Mucosa of descending colon (tissue), 3 donors: ENCODE data around the gene RBFOX2. TPM values are rescaled to one million over a fixed set of nuclear protein-coding genes. Genes with fewer than 3 reads are reported as not detected.

ENCODE experiments used
- ATAC-seq: fragments of 200-7000 bp; cut with Tn5 transposase; one replicate; pipeline ENCODE4 v1.9.1; 2020; ENCODE audit warnings: mild to moderate bottlenecking, moderate library complexity
- DNase-seq, 3 donors: peaks; one replicate each; pipeline ENCODE4 v3.0.0-alpha.2; 2020
- H3K36me3 ChIP-seq: fragments of 200-600 bp; one replicate; pipeline ENCODE4 v1.8.0; 2021; ENCODE audit warnings: low read depth, mild to moderate bottlenecking
- H3K4me1 ChIP-seq: fragments of 200-600 bp; one replicate; pipeline ENCODE4 v1.8.0; 2021; ENCODE audit warnings: low read depth, mild to moderate bottlenecking
- H3K4me3 ChIP-seq: fragments of 200-600 bp; one replicate; pipeline ENCODE4 v1.8.0; 2021; ENCODE audit warnings: mild to moderate bottlenecking
- H3K9me3 ChIP-seq: fragments of 200-600 bp; one replicate; pipeline ENCODE4 v1.8.0; 2021; ENCODE audit warnings: mild to moderate bottlenecking
- CTCF ChIP-seq: fragments of 200-600 bp; IDR thresholded peaks from one replicate; pipeline ENCODE4 v1.8.0; 2022; ENCODE audit warnings: antibody characterized with exemption, mild to moderate bottlenecking
- intact Hi-C, 2 donors: fragments of 100-400 bp; cut with DNase I in 1 of 2; cut with micrococcal nuclease in 1 of 2; formaldehyde crosslinking; loops; one replicate each; pipeline versions ENCODE4 v1.11.0 to v1.11.1; 2022; cut with DNase I, micrococcal nuclease
- total RNA-seq, 3 donors: library from RNA; stranded (reverse); fragmentation: NEBNext Ultra II Directional in 2 of 3; extraction: Animal tissue kit (Norgen Biotek cat#: 25700) in 2 of 3; gene quantifications; one replicate each; pipeline versions ENCODE4 v1.2.1 to v1.2.4, GENCODE V29; 2021 to 2023
- donor health status: DM: no; HTN: no; CAD: no; lungs with moderate emphysema.
- donor health status: DM: no; HTN: no; CAD: no.
- donor health status: DM: no; HTN: yes; CAD: no.

RBFOX2 gene
- total RNA-seq, 3 donors from 2014 or later = 46.0 to 141 (median 46.2) TPM

- Histone ChIP-seq H3K9me3 (no peaks in the 10 kb centered on the region), H3K4me1 (no peaks in the 10 kb centered on the region), H3K4me3 (no peak overlapping the region), H3K36me3 (no peaks in the 10 kb centered on the region)
- no peak for TF ChIP-seq CTCF
- intact Hi-C loops = no loop called here
- no peak for ATAC-seq
- no peak for DNase-seq
Measured at GRCh38 chr22:35749808-35750207, 278.8 kb downstream of the RBFOX2 start.

DNA sequence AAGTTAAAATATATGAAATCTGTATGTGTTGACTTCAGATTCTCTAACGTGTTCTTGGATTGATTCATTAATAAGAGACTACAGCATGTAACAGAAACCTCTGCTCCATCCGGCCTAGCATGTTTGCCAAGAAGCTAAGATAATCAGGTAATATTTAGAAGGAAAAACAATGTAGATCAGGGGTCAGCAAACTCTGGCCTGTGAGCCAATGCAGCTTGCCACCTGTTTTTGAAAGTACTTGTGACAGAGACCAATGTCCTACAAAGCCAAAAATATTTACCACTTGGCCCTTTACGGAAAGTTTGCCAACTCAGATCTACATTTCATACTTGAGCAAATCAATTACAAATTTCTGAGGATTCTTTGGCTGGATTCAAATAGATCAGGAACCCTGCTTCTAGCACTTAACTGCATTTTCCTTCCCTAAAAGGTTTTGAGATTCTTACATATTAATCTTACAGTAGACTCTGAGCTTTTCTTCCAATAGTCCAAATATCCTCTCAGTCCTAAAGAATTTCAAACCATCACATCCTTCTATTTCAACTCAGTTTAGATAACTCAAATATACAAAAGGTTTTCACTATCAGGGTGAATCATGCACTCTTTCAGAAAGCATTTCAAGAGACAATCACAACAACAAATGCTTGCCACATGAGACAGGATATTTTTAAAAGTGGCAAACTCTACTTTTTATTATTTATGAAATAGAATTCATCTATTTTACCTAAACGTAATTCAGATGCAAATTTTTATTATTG lies 281.5 kb downstream of the RBFOX2 start:
- TF ChIP-seq CTCF = no peak
- no peaks in the 10 kb centered on the region for H3K4me1 ChIP-seq
- DNase-seq (no peak), ATAC-seq (no peak)
- H3K36me3 ChIP-seq = no peaks in the 10 kb centered on the region
- H3K9me3 ChIP-seq = no peaks in the 10 kb centered on the region
- no peak overlapping the region for H3K4me3 ChIP-seq
- intact Hi-C loops = no loop called here

- Histone ChIP-seq H3K9me3 (no peaks in the 10 kb centered on the region), H3K4me3 (no peak overlapping the region), H3K4me1 (no peaks in the 10 kb centered on the region), H3K36me3 (no peaks in the 10 kb centered on the region)
- no peak for TF ChIP-seq CTCF
- DNase-seq (no peak), ATAC-seq (no peak)
- intact Hi-C loops = no loop called here
Measured at GRCh38 chr22:35746248-35746647, 282.4 kb downstream of the RBFOX2 start.

- ATAC-seq (no peak), DNase-seq (no peak)
- intact Hi-C loops = no loop called here
- H3K9me3 ChIP-seq = no peaks in the 10 kb centered on the region
- TF ChIP-seq CTCF = no peak
- no peaks in the 10 kb centered on the region for H3K36me3 ChIP-seq
- H3K4me3 ChIP-seq = no peak overlapping the region
- H3K4me1 ChIP-seq = no peaks in the 10 kb centered on the region
Measured at GRCh38 chr22:35743326-35743860, 285.2 kb downstream of the RBFOX2 start.

GRCh38 chr22:35742342-35743100 lies 286.1 kb downstream of the RBFOX2 start:
- Histone ChIP-seq H3K36me3 (no peaks in the 10 kb centered on the region), H3K4me1 (no peaks in the 10 kb centered on the region), H3K9me3 (no peaks in the 10 kb centered on the region), H3K4me3 (no peak overlapping the region)
- TF ChIP-seq CTCF = no peak
- ATAC-seq (peak; percentile 31), DNase-seq (no peak)
- intact Hi-C loops = no loop called here
